Ishikawa (cell line): ENCODE measurements around the gene CAMK1G.

Experiments used
- CEBPB ChIP-seq: IDR thresholded peaks from 2 replicates; pipeline ENCODE4 v1.6.1; 2012
- REST ChIP-seq: IDR thresholded peaks from 2 replicates; pipeline ENCODE4 v1.6.1; 2012; ENCODE audit warnings: low read depth, mild to moderate bottlenecking
- TCF12 ChIP-seq: IDR thresholded peaks from 2 replicates; pipeline ENCODE4 v1.6.1; 2012; ENCODE audit warnings: low read depth
- YY1 ChIP-seq: IDR thresholded peaks from 2 replicates; pipeline ENCODE4 v1.6.1; 2012; ENCODE audit warnings: low read depth
- ZBTB7A ChIP-seq: IDR thresholded peaks from 2 replicates; pipeline ENCODE4 v1.6.1; 2012; ENCODE audit warnings: low read depth
- TF ChIP-seq, protein P1 (sequence below): IDR thresholded peaks from 2 replicates; pipeline ENCODE4 v1.6.1; 2012

DNA sequence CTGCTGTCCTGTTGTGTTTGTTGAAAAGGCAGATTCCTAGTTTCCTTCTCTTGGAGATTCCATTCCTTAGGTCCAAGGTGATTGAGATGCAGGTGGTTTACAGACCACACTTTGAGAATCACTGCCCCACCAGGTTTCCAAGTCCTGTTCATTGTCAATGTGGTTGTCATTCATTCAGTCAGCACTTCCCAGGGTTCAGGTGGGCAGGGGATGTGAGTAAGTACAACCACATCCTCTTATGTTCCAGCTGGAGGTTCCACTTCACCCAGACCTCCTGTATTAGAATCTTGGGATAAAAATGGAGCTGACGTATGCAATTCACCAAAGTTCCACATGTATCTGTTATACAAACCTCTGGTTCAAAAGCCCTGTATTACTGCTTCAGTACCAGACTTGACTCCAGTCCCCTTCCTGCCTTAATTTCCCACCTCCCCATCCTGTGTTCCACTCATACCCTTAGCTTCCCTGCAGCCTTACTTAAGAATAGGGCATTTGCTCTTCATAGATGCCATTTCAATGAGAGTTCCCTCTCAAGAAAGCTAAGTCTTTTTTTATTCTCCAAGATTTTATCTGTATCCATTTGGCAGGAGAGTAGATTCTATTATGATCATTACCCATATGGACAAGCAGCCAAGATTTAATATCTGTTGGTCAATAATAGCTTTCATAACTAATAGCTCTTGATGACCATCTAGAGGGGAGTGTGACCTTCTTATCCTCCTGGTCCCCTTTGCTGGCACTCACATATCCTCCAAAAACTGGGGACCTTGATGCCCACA, 46.0 kb upstream of the CAMK1G start:
- no peak for TF ChIP-seq YY1
- TF ChIP-seq, protein P1, sequence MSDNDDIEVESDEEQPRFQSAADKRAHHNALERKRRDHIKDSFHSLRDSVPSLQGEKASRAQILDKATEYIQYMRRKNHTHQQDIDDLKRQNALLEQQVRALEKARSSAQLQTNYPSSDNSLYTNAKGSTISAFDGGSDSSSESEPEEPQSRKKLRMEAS, result no peak
- TF ChIP-seq TCF12, result no peak
- TF ChIP-seq ZBTB7A, result no peak
- no peak for TF ChIP-seq CEBPB
- no peak for TF ChIP-seq REST
